Hair follicle dermal papilla cell (primary cell): Measurements from ENCODE around the gene ST3GAL5. TPM values are rescaled to one million over a fixed set of nuclear protein-coding genes. Genes with fewer than 3 reads are reported as not detected.

Experiments used
- small RNA-seq: library from RNA; depleted of rRNA; stranded (forward); fragments of <200 nt; gene quantifications from one replicate; pipeline ENCODE3, GENCODE V24; 2012
- total RNA-seq: library from RNA; depleted of rRNA; stranded (reverse); fragments of >200 nt; gene quantifications from 2 replicates; pipeline ENCODE4 v1.2.3, GENCODE V29; 2012

The ST3GAL5 gene
- total RNA-seq: 25.0 and 28.7 TPM in 2 replicates

DNA sequence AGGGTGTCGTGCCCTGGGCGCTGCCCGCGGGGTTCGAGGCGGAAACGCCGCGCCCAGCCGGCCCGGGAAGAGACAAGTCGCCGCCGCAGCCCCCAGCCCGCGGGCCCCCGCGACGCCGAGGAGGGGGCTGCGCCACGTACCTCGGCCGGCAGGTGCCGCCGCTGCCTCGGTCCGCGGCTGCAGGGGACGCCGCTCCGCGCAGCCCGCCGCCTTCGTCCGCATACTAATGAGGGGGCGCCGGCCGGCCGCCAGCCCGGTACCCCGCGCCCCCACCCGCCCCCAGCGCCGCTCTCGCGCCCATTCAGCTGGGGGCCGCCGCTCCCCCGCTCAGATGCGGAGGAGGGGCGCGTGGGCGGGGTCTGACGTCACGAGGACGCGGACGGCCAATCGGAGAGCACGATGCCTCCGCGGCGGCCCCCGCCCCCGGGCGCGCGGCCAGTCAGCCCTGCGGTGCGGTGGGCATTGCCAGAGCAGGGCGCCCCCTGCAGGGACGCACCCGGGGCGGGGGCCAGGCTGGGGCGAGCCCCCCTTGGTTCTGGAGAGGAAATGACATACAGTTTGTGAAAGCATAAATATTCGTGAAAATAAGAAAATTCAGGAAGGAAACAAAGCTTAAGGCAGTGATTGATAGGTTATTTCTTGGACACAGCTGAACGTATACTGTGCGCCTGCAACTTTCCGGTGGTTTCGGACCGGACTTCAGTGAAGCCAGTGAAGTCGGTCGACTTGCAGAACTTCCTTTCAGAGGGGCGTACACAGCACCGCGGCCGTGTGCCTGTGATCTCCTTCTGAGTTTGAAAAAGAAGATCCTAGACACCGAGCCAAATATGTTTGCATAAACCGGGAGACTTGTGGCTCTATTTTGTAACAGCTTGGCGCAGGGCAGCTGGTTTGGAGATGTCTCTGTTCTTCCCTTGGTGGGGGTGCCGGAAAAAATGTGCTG lies at the start of gene ST3GAL5:
Gene ST3GAL5, minus strand, starts transcription at position 307 of the 943 bp plus-strand sequence. Its CDS starts 85 bp downstream, at position 222.

Small RNA genes lying within 50 kb of the gene (small RNA-seq; reads per million reads assigned to genes)
- not detected for gene RN7SKP83

Other genes with a start within 250 kb of the ST3GAL5 start
- not detected in 2 replicates for gene SFTPB, start 220.8 kb downstream of the ST3GAL5 start, total RNA-seq
- gene GNLY, start 194.6 kb downstream of the ST3GAL5 start, total RNA-seq: not detected in 2 replicates
- 3.6 and 5.7 TPM in 2 replicates for gene ATOH8, start 135.0 kb downstream of the ST3GAL5 start, total RNA-seq
- gene POLR1A, start 216.9 kb upstream of the ST3GAL5 start, total RNA-seq: 36.3 and 39.6 TPM in 2 replicates
- gene PTCD3, start 217.2 kb upstream of the ST3GAL5 start, total RNA-seq: 60.8 and 105 TPM in 2 replicates